SW480 (cell line): ENCODE data around the gene FOXQ1.

Source experiments
- DNase-seq: peaks from one replicate; pipeline ENCODE4 v3.0.0-alpha.2; 2016; ENCODE audit warnings: low spot score

The FOXQ1 gene

GRCh38 chr6:1363298-1363697 lies 51.4 kb downstream of the FOXQ1 start:
- no peak for DNase-seq

- peak; percentile 24 for DNase-seq
Measured at GRCh38 chr6:1363729-1364572, 52.1 kb downstream of the FOXQ1 start.
